Stimulated activated naive CD4-positive, alpha-beta T cell (primary cell): ENCODE results near the gene BCL11B.

ENCODE experiments used
- DNase-seq, 6 experiments: peaks; one replicate each; lab custom pipeline; 2025; lab: John Stamatoyannopoulos, UW

Gene BCL11B

DNA sequence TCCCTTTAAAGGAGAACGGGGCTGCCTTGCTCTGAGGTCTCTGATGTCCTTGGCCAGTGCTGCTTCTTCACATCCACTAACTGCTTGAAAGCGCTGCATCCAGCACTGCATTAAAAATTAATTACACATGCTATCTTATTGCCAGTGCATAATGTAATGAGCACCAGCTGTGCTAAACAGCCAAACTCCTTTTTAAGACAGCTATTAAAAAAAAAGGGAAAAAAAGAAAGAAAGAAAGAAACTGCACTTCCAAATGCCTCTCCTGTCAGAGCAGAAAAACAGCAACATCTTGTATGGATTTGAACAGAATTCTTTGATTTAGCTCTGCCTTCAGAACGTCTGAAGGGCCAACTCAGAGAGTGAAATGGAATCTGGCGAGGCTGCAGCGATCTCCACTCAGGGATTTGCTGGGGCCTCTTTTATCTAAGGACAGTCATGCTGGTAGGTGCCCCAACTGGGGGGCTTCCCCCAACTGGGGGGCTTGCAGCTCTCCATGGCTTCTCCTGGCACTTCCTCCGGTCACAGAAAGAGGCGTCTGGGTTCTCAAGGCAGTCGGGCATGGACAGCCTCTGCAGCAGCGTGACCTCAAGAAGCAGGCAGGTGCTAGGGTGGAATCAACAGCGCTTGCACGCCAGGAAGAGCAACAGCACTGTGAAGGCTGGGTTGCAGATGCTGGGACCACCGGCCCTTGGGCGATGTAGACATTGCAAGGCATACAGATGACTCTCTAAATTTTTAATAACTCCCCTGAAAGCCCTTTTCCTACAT lies 46.4 kb downstream of the BCL11B start:
- DNase-seq: peak in 1 of 6 experiments; percentile 21

DNA sequence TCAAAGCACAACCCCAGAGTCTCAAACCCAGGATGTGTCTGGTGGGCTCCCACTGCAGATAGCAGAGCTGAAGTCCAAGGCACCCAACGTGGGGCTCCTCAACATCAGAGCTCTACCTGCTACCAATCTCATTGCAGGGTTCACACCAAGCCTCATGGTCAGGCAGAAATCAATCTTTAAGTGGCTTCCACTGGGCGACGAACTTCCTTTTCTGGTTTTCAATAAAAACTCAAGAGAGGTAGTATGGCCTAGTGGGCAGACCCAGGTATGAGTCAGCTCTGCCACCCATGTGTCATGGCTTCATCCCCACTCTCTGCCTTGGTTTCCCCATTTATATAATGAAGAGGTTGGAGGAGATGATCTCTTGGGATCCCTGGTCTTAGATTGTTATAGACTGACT lies 47.0 kb downstream of the BCL11B start:
- no peak for DNase-seq

DNA sequence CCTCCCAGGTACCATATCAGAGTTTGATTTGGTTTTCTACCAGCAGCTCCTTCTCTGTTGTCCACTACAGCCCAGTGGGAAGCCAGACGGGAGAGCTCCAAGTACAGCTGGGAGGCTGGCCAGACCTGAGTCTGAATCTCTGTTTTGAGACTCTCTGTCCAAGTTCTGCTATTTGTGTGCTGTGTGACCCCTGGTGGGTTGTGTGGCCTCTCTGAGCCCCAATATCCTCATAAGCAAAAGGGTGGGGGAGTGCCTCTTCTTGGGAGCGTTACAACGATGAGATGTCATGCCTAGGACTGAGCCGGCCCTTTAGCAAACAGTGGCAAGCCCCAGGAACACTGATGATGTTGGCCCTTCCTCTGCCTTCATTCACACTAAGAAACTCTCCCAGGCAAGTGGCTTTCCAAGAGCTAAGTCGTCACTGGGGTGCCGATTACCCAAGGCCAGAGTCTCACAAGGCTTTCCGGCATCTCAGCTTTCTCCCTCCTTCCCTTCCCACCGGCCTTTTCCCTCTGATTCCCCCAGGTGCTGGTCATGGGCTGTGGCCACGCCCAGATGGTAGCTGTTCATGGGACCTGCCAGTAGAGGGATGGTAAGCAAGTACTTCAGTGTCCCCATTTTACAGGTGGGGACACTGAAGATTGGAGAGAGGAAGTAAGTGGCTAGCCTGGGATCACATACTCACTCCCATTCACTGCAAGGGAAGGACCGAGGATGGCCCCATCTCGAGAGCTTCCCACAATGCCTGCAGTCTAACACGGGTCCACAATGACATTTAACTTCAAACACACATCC lies 47.7 kb downstream of the BCL11B start:
- DNase-seq: no peak

DNA sequence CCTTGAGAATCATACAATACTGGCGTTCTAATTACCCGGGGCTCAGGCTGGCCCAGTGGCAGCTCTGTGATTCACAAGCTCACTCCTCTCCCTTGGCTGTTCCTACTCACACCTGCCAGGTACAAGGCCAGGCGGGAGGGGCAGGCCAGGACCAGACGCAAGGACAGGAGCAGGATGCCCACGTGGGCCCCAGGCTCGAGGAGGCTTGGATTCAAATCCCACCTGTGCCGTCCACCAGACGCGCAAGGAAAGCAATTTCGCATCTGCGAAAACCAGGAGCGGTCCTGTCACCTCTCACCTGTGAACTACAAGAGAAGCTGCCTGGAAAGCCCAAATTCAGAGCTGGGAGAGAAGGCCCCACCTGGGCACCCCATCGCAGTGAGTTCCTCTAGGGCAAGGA lies 50.6 kb downstream of the BCL11B start:
- no peak for DNase-seq

- peak in 2 of 6 experiments; percentile 32 to 42 for DNase-seq
These were observed 54.7 kb downstream of the BCL11B start for GRCh38 chr14:99217066-99217955.

DNA sequence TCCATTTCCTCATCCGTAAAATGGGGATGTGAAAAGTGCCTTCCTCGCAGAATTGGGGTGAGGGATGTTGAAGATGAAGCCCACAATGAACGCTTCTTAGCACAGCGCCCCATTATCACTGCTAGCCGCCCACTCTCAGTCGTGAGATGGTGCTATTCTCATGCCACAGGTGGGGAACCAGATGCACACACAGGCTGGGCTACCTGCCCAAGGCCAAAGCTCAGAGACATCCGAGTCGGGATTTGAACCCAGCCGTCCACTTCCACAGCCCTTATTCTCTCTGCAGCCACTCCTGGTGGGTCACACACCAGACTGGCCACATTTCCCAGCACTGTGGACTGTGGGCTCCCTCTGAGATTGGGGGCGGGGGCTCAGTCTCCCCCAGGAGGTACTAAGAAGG lies 55.8 kb downstream of the BCL11B start:
- DNase-seq: no peak

DNA sequence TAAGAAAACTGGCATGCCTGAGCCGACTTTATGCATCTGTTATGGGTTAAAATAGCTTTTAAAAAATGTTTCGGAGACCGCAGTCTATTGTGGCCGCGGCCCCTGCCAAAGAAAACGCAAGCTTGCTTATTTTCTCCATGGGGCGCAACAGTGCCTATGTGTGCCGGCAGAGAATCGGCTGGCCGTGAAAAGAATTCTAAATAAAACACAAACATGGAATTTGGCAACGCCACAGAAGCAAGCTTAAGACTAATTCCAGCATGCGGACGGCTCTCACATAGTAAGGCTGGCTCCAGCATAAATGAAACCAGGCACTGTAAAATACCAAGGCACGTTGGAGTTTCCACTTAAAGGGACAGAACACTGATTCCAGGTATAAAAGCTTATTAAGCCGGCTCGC lies 56.7 kb downstream of the BCL11B start:
- no peak for DNase-seq

DNA sequence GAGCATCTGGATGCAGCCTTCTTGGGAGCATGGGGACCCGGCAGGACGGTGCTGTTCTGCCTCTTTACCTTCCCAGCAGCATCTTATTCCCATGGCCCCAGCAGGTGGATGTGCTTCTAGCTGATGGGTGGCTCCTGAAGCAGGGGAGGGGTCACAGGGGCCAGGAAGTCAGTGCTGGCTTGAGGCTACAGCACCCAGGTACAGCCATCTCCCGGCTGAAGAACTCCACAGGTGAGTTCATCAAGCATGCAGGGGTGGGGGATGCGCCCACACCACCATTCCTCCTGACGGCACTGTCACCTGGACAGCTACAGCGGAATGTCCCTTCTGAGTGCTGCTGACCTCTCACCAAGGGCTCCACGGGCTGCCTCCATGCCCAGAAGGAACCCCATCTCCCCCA lies 57.3 kb downstream of the BCL11B start:
- DNase-seq: no peak

GRCh38 chr14:99213527-99213971 lies 58.4 kb downstream of the BCL11B start:
- DNase-seq: no peak

- peak in 1 of 6 experiments; percentile 25 for DNase-seq
These were observed 58.9 kb downstream of the BCL11B start for GRCh38 chr14:99213101-99213500.

GRCh38 chr14:99212646-99213045 lies 59.4 kb downstream of the BCL11B start:
- no peak for DNase-seq

GRCh38 chr14:99212199-99212598 lies 59.8 kb downstream of the BCL11B start:
- DNase-seq: no peak

- DNase-seq: no peak
These were observed 60.6 kb downstream of the BCL11B start for GRCh38 chr14:99211410-99211809.

- DNase-seq: no peak
These were observed 61.7 kb downstream of the BCL11B start for GRCh38 chr14:99210333-99210732.

GRCh38 chr14:99209409-99209808 lies 62.6 kb downstream of the BCL11B start:
- no peak for DNase-seq

- DNase-seq: no peak
These were observed 63.7 kb downstream of the BCL11B start for GRCh38 chr14:99208318-99208717.

GRCh38 chr14:99207456-99207855 lies 64.5 kb downstream of the BCL11B start:
- no peak for DNase-seq

- no peak for DNase-seq
These were observed 65.9 kb downstream of the BCL11B start for GRCh38 chr14:99206090-99206489.

DNA sequence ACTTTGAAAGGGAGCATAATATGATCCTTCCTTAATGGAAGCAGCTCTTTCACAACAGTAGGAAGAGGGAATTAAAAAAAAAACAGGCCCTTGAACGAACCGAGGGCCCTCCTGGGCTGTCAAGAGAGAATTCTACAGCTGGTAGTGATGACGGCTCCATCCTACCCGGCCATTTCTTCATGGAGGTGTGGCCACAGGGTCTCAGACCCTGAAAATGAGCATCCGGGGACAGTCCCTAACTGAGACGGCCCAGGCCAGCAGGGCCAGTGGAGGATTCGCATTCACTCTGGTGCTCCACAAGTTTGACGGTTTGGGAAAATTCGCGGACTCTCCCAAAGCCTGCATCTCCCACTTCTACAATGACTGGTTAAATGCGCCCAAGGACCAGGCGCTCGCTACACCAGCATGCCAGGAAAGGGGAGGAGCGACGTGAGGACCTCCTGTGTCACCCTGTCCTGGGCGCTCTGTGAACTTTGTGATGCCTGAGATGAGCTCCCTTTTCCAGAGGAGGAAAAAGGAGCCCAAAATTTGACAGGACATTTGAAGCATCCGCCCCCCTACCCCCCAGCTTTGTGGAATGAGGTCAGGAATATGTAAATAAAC lies 66.8 kb downstream of the BCL11B start:
- DNase-seq: peak in 1 of 6 experiments; percentile 35

DNA sequence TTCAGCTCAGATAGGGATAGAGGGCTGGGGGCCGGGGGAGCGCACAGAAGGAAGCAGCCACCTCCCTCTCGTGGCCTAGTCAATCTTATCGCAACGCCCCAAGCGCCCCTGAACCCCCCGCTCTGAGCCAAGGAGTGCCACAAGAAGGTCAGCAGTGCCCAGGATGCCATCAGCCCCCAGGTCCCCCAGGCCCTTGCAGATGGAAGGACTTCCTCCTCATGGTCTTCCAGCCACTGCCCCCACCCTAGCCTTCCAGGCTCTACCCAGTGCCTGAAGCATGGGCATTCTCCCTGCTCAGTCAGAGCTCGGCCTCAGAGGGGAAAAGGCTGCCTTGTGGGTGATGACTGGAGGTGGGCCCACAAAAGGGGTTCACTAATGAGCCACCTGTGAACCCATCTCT lies 68.2 kb downstream of the BCL11B start:
- DNase-seq: no peak

- DNase-seq: no peak
These were observed 68.9 kb downstream of the BCL11B start for GRCh38 chr14:99203080-99203479.

- DNase-seq: no peak
These were observed 69.5 kb downstream of the BCL11B start for GRCh38 chr14:99202516-99202915.
